Type B pancreatic cell (in vitro differentiated cells): ENCODE measurements around the gene SGK2. TPM values are rescaled to one million over a fixed set of nuclear protein-coding genes. Genes with fewer than 3 reads are reported as not detected.
"Not testable (repeated sequence)": the region's sequence is repeated elsewhere in the genome, so short reads cannot be mapped to it uniquely, and the experiment has no call there.

Experiments
- DNase-seq: peaks from one replicate; pipeline ENCODE4 v3.0.0; 2021; ENCODE audit warnings: mixed read lengths; ENCODE audit not compliant: unreplicated experiment; ENCODE audit errors: extremely low spot score
- H3K27ac Mint-ChIP-seq: 2 replicates; pipeline ENCODE4 v1.8.0; 2021; ENCODE audit warnings: mild to moderate bottlenecking, mixed read lengths
- H3K27me3 Mint-ChIP-seq: 2 replicates; pipeline ENCODE4 v1.8.0; 2021; ENCODE audit warnings: mixed read lengths
- H3K36me3 Mint-ChIP-seq: 2 replicates; pipeline ENCODE4 v1.8.0; 2021; ENCODE audit warnings: mixed read lengths
- H3K4me1 Mint-ChIP-seq: one replicate; pipeline ENCODE4 v1.8.0; 2021; ENCODE audit warnings: mixed read lengths; ENCODE audit not compliant: unreplicated experiment
- H3K4me3 Mint-ChIP-seq: 2 replicates; pipeline ENCODE4 v1.8.0; 2021; ENCODE audit warnings: mild to moderate bottlenecking, mixed read lengths
- H3K9me3 Mint-ChIP-seq: 2 replicates; pipeline ENCODE4 v1.8.0; 2021; ENCODE audit warnings: mixed read lengths
- CTCF ChIP-seq: fragments of 200-600 bp; sonication (generic); conservative IDR thresholded peaks from 2 replicates; pipeline ENCODE4 v1.5.0; 2021; ENCODE audit warnings: antibody characterized with exemption, mild to moderate bottlenecking
- total RNA-seq: library from RNA; stranded (reverse); gene quantifications from 2 replicates; pipeline ENCODE4 v1.2.1, GENCODE V29; 2021; ENCODE audit warnings: low replicate concordance

The SGK2 gene
- total RNA-seq, 1 donor from 2014 or later: 9.9 TPM

DNA sequence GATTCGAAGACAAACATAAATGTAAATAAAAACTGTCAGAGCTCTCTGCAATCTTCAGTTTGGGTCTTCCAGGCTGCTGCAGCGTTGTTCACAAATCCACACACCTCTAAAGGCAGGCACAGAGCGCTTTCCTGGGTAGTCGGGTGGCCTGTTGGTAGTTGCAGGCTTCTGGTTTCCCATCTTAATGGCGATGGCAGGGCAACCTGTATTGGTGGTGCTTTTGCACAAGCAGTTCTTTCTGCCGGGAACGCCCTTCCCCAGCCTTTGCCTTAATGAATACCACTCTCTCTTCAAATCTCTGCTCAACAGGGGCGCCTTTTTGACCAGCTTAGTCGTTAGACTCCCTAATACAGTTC lies 31.2 kb downstream of the SGK2 start:
- Mint-ChIP-seq H3K27me3 (no peaks in the 10 kb centered on the region), H3K9me3 (no peaks in the 10 kb centered on the region), H3K4me1 (peaks cover 19% of the 10 kb centered on the region), H3K27ac (peak overlapping the region; percentile 99), H3K36me3 (peaks cover 12% of the 10 kb centered on the region), H3K4me3 (peak overlapping the region; percentile 94)
- TF ChIP-seq CTCF: no peak
- no peak for DNase-seq

GRCh38 chr20:43590392-43591303 lies 31.8 kb downstream of the SGK2 start, which contains the start of gene IFT52:
Gene IFT52, plus strand, starts transcription at chr20:43590937. Its CDS starts 3,762 bp downstream, at chr20:43594699.
- no peaks in the 10 kb centered on the region for H3K9me3 Mint-ChIP-seq
- H3K27me3 Mint-ChIP-seq: no peaks in the 10 kb centered on the region
- no peak for TF ChIP-seq CTCF
- peak within 1 kb of the TSS; percentile 94 for H3K4me3 Mint-ChIP-seq
- H3K4me1 Mint-ChIP-seq: peaks cover 19% of the 10 kb centered on the region
- H3K27ac Mint-ChIP-seq: peak within 1 kb of the TSS; percentile 99
- DNase-seq: peak; percentile 90
- peaks cover 12% of the 10 kb centered on the region for H3K36me3 Mint-ChIP-seq

DNA sequence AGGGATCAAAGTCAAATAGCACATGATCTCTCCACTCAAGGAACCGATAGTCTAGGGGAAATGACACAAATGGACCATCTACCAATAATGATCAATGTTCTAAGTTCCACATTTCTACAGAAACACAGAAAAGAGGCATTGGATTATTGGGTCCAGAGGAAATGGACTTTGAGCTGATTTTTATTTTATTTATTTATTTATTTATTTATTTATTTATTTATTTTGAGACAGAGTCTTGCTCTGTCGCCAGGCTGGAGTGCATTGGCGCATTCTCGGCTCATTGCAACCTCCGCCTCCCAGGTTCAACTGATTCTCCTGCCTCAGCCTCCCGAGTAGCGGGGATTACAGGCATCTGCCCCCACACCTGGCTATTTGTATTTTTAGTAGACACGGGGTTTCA lies 43.1 kb downstream of the SGK2 start:
- not testable (repeated sequence) for H3K27me3 Mint-ChIP-seq, DNase-seq, H3K4me3 Mint-ChIP-seq, H3K4me1 Mint-ChIP-seq, H3K27ac Mint-ChIP-seq, H3K9me3 Mint-ChIP-seq
- H3K36me3 Mint-ChIP-seq: peaks cover 22% of the 10 kb centered on the region

DNA sequence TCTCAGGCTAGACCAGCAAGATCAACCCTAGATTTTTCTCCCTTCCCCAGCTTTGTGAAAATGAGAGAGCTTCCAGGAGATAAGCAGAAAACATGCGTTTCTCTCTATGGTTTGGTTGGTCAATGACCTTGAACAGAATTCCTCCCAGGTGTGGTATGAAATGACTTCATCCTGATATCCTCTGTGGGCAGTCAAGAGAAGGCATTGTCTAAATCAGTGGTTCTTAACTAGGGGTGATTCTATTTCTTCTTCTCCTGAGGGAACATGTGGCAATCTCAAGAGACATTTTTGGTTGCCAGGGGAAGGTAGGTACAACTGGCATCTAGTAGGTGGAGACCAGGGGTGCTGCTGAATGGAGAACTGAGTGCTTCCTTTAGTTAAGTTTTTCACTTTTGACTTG lies 44.3 kb downstream of the SGK2 start:
- no peaks in the 10 kb centered on the region for H3K4me1 Mint-ChIP-seq
- peaks cover 23% of the 10 kb centered on the region for H3K36me3 Mint-ChIP-seq

GRCh38 chr20:43605715-43606114 lies 46.9 kb downstream of the SGK2 start:
- no peak for DNase-seq
- Mint-ChIP-seq H3K9me3 (no peaks in the 10 kb centered on the region), H3K27ac (no peak overlapping the region), H3K4me1 (no peaks in the 10 kb centered on the region), H3K27me3 (no peaks in the 10 kb centered on the region), H3K36me3 (peaks cover 18% of the 10 kb centered on the region), H3K4me3 (no peak overlapping the region)
- TF ChIP-seq CTCF: no peak

More for the DNA sequence above, 44.3 kb downstream of the SGK2 start:
- H3K27ac Mint-ChIP-seq: no peak overlapping the region
- DNase-seq: no peak
- TF ChIP-seq CTCF: no peak
- no peaks in the 10 kb centered on the region for H3K9me3 Mint-ChIP-seq
- H3K4me3 Mint-ChIP-seq: no peak overlapping the region
- no peaks in the 10 kb centered on the region for H3K27me3 Mint-ChIP-seq

GRCh38 chr20:43607278-43607677 lies 48.5 kb downstream of the SGK2 start:
- DNase-seq, H3K4me1 Mint-ChIP-seq, H3K27me3 Mint-ChIP-seq, H3K9me3 Mint-ChIP-seq, H3K4me3 Mint-ChIP-seq, H3K27ac Mint-ChIP-seq: not testable (repeated sequence)
- peaks cover 18% of the 10 kb centered on the region for H3K36me3 Mint-ChIP-seq
